HepG2 (cell line): ENCODE data around the gene HCRTR1. TPM values are rescaled to one million over a fixed set of nuclear protein-coding genes. Genes with fewer than 3 reads are reported as not detected.

Experiments used
- ATAC-seq: fragments of 200-7000 bp; cut with Tn5 transposase; 3 replicates; pipeline ENCODE4 v1.9.1; 2020; ENCODE audit warnings: mild to moderate bottlenecking, moderate library complexity
- BruUV-seq: library from RNA; stranded (reverse); fragments of 400-500 nt; replicated peaks from 2 replicates; lab custom pipeline; 2021; lab: Mats Ljungman, UMichigan
- CTCF ChIA-PET: fragments of 300-600 bp; formaldehyde crosslinking; extraction: SDS; loops from one replicate; lab custom pipeline; 2021; ENCODE audit warnings: low total read pairs, inconsistent platforms, low intra/inter-chr PET ratio; lab: Yijun Ruan, JAX
- POLR2A ChIA-PET: fragments of 350-600 bp; sonication (Branson Sonifier 250); formaldehyde crosslinking; loops from one replicate; lab custom pipeline; 2020; ENCODE audit warnings: antibody characterized with exemption, inconsistent platforms; lab: Yijun Ruan, JAX
- DNase-seq: peaks from one replicate; pipeline ENCODE4 v3.0.0-alpha.2; 2015; ENCODE audit warnings: low spot score
- FAIRE-seq: peaks from 3 replicates; lab custom pipeline; 2011; peaks lifted over from hg19 to GRCh38; lab: Jason Lieb, UNC
- H2AFZ ChIP-seq: one replicate; pipeline ENCODE4 v1.6.1; 2011; ENCODE audit warnings: low read length, inconsistent platforms
- H3K27ac ChIP-seq: fragments of 300-600 bp; 3 replicates; pipeline ENCODE4 v1.8.0; 2011; ENCODE audit warnings: mixed run types, mild to moderate bottlenecking, mixed read lengths, low read length, inconsistent platforms; ENCODE audit not compliant: insufficient read depth; ENCODE audit errors: extremely low read length
- H3K27me3 ChIP-seq, 2 experiments: fragments of 200-600 bp in 1 of 2; 2 replicates in 1 of 2; 3 replicates in 1 of 2; pipeline versions ENCODE4 v1.6.0 to v1.8.0; 2011; ENCODE audit warnings: low read length in 2 of 2, mild to moderate bottlenecking in 2 of 2, moderate library complexity in 2 of 2, inconsistent platforms in 1 of 2; ENCODE audit not compliant: insufficient read depth in 2 of 2, control insufficient read depth in 1 of 2
- H3K36me3 ChIP-seq, 2 experiments: fragments of 200-600 bp in 1 of 2; replicated peaks in 1 of 2; 2 replicates in 1 of 2; 3 replicates in 1 of 2; pipeline versions ENCODE4 v1.5.1 to v1.8.0; 2011; ENCODE audit warnings: low read length in 2 of 2, inconsistent platforms in 1 of 2; ENCODE audit not compliant: insufficient read depth in 2 of 2, control insufficient read depth in 1 of 2
- H3K4me1 ChIP-seq: 2 replicates; pipeline ENCODE4 v1.5.1; 2012; ENCODE audit warnings: low read length, inconsistent platforms; ENCODE audit not compliant: insufficient read depth
- H3K4me2 ChIP-seq: 2 replicates; pipeline ENCODE4 v1.6.0; 2011; ENCODE audit warnings: low read depth, low read length, inconsistent platforms
- H3K4me3 ChIP-seq, 3 experiments: fragments of 200-600 bp in 1 of 3; sonication (generic), shearing (Covaris generic) in 1 of 3; replicated peaks in 1 of 3; 2 replicates each; pipeline ENCODE4 v1.5.1; 2011 to 2016; ENCODE audit warnings: low read length in 3 of 3, inconsistent platforms in 2 of 3, low read depth in 2 of 3, mild to moderate bottlenecking in 2 of 3, control low read depth in 1 of 3, mixed read lengths in 1 of 3; ENCODE audit not compliant: insufficient read depth in 1 of 3
- H3K79me2 ChIP-seq: one replicate; pipeline ENCODE4 v1.6.1; 2011; ENCODE audit warnings: low read length, inconsistent platforms; ENCODE audit not compliant: insufficient read depth
- H3K9ac ChIP-seq: 2 replicates; pipeline ENCODE4 v1.6.0; 2011; ENCODE audit warnings: mild to moderate bottlenecking, low read depth, low read length, inconsistent platforms; ENCODE audit not compliant: insufficient read depth
- H3K9me3 ChIP-seq: 2 replicates; pipeline ENCODE4 v1.5.1; 2012; ENCODE audit warnings: mild to moderate bottlenecking, low read length
- H4K20me1 ChIP-seq: 2 replicates; pipeline ENCODE4 v1.6.0; 2011; ENCODE audit warnings: inconsistent platforms, mild to moderate bottlenecking, low read length, moderate library complexity; ENCODE audit not compliant: insufficient read depth
- AHDC1 ChIP-seq: sonication (generic); formaldehyde crosslinking; IDR thresholded peaks from 2 replicates; pipeline ENCODE4 v1.5.1; 2020; ENCODE audit warnings: mild to moderate bottlenecking, missing genetic modification reagents, borderline replicate concordance
- E2F1 ChIP-seq: sonication (generic); formaldehyde crosslinking; IDR thresholded peaks from 2 replicates; pipeline ENCODE4 v1.5.0; 2020; ENCODE audit warnings: missing genetic modification reagents
- MBD4 ChIP-seq: IDR thresholded peaks from 2 replicates; pipeline ENCODE4 v1.6.1; 2012; ENCODE audit warnings: low read length, inconsistent platforms, borderline replicate concordance
- MYPOP ChIP-seq: sonication (generic); formaldehyde crosslinking; IDR thresholded peaks from 2 replicates; pipeline ENCODE4 v1.8.1; 2023; ENCODE audit warnings: mild to moderate bottlenecking, moderate library complexity, missing genetic modification reagents
- SOX5 ChIP-seq: IDR thresholded peaks from 2 replicates; pipeline ENCODE4 v1.6.1; 2016; ENCODE audit warnings: borderline replicate concordance
- TFDP1 ChIP-seq: IDR thresholded peaks from 2 replicates; pipeline ENCODE4 v1.6.1; 2016; ENCODE audit warnings: missing compliant biosample characterization, missing genetic modification reagents, borderline replicate concordance
- ZKSCAN1 ChIP-seq: fragments of 150-350 bp; IDR thresholded peaks from 2 replicates; pipeline ENCODE4 v1.6.1; 2014; ENCODE audit warnings: low read length
- ZNF569 ChIP-seq: sonication (generic); formaldehyde crosslinking; IDR thresholded peaks from 2 replicates; pipeline ENCODE4 v1.5.0; 2020; ENCODE audit warnings: mild to moderate bottlenecking, missing genetic modification reagents, moderate library complexity, borderline replicate concordance
- WGBS: methylation state at CpG from one replicate; pipeline ENCODE4 v1.1.6; 2017; ENCODE audit warnings: low lambda C conversion rate; 5-methylcytosine and 5-hydroxymethylcytosine counted together
- in situ Hi-C: cut with HindIII; loops from 2 replicates; pipeline ENCODE4 v1.10.0; 2017; ENCODE audit warnings: low pct_unique_long_range_greater_than_20kb; ENCODE audit not compliant: extremely low pct_ligation_motif_present
- intact Hi-C: fragments of 100-400 bp; cut with micrococcal nuclease; formaldehyde crosslinking; loops from one replicate; pipeline ENCODE4 v1.10.0; 2022; ENCODE audit not compliant: unreplicated experiment
- polyA plus RNA-seq, 8 experiments: library from polyadenylated mRNA; depleted of rRNA in 3 of 8; stranded (reverse) in 7 of 8; unstranded in 1 of 8; fragments of >200 nt; fragmentation: Illumina TruSeq in 4 of 8; extraction: Trizol in 4 of 8; gene quantifications; 2 replicates each; pipeline versions ENCODE4 v1.2.1 to v1.2.3, GENCODE V29; 2011 to 2016; ENCODE audit warnings: low read depth in 4 of 8, missing spikeins in 1 of 8, mixed read lengths in 1 of 8; ENCODE audit not compliant: insufficient read depth in 1 of 8
- total RNA-seq, 5 experiments: library from RNA; depleted of rRNA; stranded (reverse); fragments of >200 nt; fragmentation: Illumina TruSeq; extraction: Trizol; gene quantifications; 2 replicates each; pipeline ENCODE4 v1.2.3, GENCODE V29; 2016; ENCODE audit warnings: low read depth in 1 of 5
- TF ChIP-seq, protein P1 (sequence below): sonication (generic); formaldehyde crosslinking; conservative IDR thresholded peaks from 2 replicates; pipeline ENCODE4 v1.4.0; 2020; ENCODE audit warnings: missing genetic modification reagents

The HCRTR1 gene
- total and polyA plus RNA-seq, 2 of the 13 experiments (the other 11 are each of a cell fraction or from before 2014, with no cell fraction given) = not detected

DNA sequence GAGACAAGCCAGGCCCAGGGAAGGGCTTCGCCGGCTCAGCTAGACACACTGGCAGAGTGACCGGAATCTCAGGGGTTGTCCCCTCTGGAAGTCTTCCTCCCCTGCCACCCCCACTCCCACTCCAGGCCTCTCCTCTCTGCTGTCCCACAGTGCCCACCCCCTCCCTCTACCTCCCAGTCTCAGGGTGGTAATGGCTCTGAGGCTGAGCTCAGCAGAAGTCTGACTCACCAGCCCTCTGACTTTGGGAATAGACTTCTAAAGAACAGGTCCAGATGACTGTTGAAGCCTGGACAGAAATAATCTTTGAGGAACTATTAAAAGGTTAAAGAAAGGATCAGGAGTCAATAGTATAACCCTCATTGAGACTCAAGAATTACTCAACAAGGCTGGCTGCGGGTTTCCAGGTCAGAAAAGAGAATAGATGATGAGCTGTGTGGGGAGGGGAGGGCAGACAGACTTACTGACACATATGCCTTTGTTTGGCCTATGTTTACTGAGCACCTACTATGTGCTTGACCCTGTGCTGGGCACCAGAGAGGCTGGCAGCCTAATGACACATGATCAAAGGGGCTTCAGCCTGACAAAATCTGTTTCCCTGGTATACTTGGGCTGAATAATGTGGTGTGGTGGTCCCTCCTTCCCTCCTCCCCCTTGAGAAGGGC is 8.2 kb downstream of the HCRTR1 start:
- no TSS peak for BruUV-seq
- TF ChIP-seq SOX5 (no peak), MYPOP (no peak), ZNF569 (CRISPR knock-in tag) (no peak), AHDC1 (no peak), TFDP1 (no peak), MBD4 (no peak), ZKSCAN1 (peak; percentile 76), E2F1 (CRISPR knock-in tag) (no peak)
- TF ChIP-seq, protein P1, sequence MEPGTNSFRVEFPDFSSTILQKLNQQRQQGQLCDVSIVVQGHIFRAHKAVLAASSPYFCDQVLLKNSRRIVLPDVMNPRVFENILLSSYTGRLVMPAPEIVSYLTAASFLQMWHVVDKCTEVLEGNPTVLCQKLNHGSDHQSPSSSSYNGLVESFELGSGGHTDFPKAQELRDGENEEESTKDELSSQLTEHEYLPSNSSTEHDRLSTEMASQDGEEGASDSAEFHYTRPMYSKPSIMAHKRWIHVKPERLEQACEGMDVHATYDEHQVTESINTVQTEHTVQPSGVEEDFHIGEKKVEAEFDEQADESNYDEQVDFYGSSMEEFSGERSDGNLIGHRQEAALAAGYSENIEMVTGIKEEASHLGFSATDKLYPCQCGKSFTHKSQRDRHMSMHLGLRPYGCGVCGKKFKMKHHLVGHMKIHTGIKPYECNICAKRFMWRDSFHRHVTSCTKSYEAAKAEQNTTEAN (CRISPR knock-in tag) = no peak
- CTCF ChIA-PET = no interaction called here
- intact Hi-C loops = no loop called here
- Histone ChIP-seq H2AFZ (no peak overlapping the region), H3K4me2 (no peak overlapping the region), H3K9ac (no peak overlapping the region), H3K36me3 (peaks cover 12 to 26% of the 10 kb centered on the region in 2 experiments; a peak in 4 of 5 replicates), H3K4me3 (no peak overlapping the region), H3K9me3 (no peaks in the 10 kb centered on the region), H3K27me3 (no peaks in the 10 kb centered on the region), H4K20me1 (no peaks in the 10 kb centered on the region), H3K79me2 (no peaks in the 10 kb centered on the region), H3K4me1 (no peaks in the 10 kb centered on the region), H3K27ac (no peak overlapping the region)
- POLR2A ChIA-PET = no interaction called here
- ATAC-seq (no peak; the same call in 2 of the 3 replicates), FAIRE-seq (no peak), DNase-seq (no peak)
- in situ Hi-C loops = no loop called here
- 91% methylated on average over 3 of the region's 4 CpGs for WGBS
